EL (cell line): Measurements from ENCODE around the gene ACP6.
"Not testable (repeated sequence)": the region's sequence is repeated elsewhere in the genome, so short reads cannot be mapped to it uniquely, and the experiment has no call there.

ENCODE experiments used
- DNase-seq: peaks from one replicate; pipeline ENCODE4 v3.0.0-alpha.2; 2016

Gene ACP6

DNA sequence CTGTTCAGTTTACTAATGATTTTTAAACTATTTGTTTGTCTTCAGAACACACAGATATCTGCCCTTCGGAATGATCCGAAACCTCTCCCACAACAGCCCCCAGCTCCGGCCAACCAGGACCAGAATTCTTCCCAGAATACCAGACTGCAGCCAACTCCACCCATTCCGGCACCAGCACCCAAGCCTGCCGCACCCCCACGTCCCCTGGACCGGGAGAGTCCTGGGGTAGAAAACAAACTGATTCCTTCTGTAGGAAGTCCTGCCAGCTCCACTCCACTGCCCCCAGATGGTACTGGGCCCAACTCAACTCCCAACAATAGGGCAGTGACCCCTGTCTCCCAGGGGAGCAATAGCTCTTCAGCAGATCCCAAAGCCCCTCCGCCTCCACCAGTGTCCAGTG, 51.6 kb downstream of the ACP6 start:
- no peak for DNase-seq

DNA sequence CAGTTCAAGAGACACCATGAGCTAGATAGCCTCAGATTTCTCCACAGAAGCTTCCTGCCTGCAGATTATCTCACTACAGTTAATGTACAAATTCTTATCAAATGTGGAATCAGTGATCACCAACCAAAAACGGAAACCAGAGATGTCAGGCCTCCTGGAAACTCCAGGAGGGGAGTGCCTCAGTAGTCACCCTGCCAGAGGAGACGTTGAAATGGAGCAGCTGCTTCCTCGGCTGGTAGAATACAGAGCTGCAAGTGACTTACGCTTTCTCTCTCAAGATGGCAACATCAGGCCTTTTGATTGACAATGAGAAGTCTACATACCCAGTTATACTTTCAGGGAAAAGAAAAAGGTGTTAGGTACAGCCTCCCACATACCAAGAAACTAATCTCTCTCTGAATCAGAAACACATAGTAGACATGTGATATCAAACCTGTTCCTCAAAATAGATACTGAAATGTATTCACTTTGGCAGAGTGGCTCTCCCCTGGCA, 52.2 kb downstream of the ACP6 start:
- no peak for DNase-seq

DNA sequence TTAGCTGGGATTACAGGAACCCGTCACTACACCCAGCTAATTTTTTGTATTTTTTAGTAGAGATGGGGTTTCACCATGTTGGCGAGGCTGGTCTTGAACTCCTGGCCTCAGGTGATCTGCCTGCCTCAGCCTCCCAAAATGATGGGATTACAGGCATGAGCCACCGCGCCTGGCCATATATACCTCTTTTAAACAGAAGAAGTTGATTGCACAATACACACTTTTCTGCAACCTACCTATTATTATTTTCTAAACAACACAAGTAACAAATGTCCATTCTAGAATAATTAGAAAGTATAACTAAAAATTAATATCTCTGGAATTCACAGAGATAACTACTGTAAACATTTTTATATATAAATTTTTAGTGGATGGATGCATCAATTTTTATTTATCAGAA, 55.4 kb downstream of the ACP6 start:
- not testable (repeated sequence) for DNase-seq

DNA sequence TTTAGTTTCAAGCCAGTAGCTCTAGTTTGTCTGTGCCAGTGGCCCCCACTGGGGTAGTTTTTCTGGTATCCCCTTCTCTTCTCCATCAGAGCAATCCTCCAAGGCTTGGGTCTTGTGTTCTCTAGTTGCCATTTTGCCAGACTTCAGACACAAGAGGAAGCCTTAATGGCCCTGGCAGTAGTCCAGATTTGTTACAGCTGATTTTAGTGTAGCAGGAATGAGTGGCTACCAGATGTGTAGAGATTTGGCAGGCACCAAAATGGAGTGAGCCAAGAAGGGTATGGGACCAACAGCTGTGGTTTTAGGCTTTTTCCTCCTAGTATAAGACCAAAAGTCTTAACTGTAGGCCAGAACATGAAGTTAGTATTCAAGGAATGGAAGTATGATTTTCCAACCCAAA, 56.8 kb downstream of the ACP6 start:
- no peak for DNase-seq

DNA sequence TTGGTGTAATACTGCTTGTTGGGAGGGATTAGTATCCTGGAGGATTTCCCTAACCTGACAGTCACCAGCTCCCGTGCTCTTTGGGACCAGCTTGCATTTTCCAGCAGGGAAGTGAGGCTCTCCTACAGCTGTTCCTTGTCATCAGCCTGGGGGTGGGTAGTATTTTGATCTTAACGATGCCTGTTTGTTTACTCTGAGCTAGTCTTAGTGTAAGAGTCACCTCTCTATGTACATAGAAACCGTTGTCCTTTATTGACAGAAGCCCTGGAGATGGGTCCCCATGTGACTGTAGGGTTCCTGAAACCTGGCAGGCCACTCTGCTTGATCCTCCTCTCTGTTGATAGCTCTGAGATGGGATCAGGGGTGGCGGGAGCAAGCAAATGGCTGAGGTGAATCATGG, 58.0 kb downstream of the ACP6 start:
- DNase-seq: no peak

DNA sequence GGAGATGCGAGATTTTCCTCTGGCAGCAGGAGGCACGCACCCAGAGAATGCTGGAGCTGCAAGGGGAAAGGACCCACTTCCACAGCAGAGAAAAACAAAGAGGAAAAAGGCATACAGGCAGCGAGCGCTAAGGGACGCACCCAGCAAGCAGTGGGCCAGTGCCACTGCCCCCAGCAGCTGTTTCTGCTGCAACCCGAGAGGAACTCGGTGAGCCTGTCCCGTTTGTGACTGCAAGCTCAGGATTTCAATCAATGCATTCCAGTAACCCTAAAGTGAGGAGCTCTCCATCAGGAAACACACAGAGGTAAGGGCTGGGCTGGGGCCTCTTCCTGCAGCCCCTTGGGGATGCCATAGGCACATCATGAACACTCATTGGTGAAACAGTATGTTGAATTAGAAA, 58.7 kb downstream of the ACP6 start:
- DNase-seq: no peak

DNA sequence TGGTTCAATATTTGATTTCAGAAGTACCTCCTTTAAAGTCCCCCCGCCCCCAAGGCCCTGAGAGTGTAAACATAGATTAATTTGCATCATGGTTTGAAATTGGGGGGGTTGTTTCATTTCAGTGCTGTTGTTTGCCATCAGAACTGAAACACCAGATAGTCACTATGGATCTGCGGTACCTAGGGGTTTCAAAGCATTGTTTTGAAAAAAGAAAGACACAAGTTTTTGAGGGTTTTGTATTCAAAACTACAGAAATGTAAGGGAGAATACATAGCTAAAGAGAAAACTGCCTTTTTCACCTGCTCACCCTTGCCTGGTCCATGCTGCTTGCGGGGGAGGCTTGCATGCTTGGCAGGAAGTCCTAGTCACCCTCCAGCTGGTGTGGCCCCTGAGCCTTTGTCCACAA, 59.3 kb downstream of the ACP6 start:
- DNase-seq: no peak

DNA sequence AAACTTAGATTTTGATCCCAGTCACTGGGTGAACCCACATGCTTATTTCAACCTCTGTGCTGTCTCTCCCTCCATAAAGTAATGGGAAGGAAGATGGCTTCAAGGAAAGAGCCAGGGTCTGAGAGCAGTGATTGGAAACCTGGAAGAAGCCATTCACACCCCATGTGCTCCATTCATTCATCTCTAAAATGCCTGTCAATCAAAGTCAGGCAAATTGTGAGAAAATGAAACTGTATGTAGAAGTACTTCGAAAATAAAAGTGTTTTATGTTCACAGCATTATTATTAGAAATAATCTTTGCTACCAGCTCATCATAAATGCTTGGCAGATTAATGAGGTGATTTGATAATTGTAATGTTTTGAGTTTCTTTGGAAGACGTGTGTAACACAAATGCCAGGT, 61.0 kb downstream of the ACP6 start:
- no peak for DNase-seq

DNA sequence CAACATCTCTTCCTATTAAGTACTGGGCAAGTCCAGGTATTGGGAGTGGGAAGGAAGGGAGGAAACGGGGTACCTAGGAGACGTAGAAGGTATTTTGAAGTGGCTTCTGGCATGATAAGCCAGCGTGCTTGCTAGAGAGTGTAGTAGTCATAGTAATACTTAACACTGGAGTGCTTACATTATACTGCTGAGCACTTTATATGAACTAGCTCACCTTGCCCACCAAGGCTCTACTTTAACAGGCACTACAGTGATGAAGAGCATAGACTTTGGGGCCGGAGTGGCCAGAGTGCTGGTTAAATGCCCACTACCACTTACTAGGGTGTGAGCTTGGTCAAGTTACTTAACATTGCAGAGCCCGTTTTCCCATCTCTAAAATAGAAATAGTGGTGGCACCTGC, 61.7 kb downstream of the ACP6 start:
- no peak for DNase-seq

DNA sequence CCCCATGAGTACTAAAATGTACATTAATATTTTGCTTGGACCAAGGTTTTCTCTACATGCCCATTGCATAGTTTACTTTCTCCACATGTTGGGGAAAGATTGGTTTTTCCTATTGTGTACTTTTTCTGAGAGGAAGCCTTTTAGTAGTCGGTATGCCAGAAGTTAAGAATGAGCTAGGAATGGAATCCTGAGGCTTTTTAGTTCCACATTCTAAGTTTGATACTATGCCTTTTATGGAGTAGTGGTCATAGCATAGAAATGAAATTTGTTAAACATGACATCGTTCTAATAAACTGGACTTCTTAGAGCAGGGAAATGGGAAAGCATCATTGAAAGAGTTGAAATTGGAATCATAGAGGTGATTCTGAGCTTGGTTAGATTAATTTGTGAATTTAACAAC, 64.7 kb downstream of the ACP6 start:
- DNase-seq: no peak

DNA sequence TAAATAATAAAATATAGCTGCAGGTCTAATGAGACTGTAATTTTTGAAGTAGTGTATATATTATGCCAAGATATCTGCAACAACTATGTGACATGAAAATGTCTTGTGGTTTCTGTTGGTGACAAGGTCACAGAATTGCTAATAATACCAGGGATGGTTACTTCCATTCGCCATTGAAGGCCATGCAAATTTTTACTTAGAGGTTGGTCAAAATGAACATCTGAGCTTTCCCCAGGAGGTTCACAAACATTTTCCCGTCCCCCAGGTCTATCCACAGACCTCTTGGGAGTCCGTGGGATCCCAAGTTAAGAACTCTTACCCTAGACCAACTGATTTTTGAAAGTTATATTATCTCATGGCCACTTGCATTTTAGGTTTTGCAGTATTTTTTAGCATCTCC, 66.3 kb downstream of the ACP6 start:
- no peak for DNase-seq

DNA sequence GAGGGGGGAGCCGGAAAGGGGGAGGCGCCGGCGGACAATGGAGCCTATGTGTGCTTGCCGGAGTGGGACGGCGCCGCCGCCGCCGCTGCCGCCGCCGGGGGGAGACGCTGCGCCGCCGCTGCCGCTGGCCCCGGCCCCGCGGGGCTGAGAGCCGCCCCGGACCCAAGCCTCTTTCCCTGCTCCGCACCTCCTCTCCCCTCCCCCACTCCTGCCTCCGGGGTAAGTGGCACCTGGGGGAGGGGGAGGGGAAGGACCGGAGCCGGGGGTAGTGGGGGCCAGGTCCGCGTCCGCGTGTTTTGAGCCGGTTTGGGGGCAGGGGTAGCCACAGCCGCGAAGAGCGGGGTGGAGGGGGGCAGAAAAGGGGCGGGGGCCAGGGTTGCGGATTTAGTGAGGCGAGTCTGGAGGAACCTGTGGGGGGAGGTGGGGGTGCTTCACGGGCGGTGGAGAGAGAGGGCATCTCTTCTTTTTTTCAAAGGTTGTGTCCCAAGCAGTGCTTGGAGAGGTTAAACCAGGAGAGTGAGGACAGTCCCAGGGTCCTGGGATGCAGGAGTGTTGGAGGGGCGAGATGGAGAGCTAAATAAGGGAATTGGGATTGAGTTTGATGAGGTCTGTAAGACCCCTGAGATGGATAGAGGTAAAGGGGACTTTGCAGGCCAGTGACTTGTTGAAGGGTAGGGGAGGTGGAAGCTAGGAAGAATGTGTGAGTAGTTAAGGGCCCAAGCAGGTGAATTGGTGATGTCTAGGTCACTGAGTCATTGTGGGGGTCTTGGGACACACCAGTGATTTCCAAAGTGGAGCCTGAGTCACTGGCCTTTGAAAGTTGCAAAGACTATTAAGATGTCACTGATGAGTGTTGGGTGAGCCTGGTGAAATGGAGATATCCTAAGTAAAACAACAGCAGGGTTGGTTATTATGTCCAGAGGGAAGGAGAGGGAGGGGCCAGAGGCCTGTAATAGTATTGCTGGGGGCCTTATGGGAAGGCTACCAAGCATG, 69.9 kb downstream of the ACP6 start:
- DNase-seq: peak; percentile 47

DNA sequence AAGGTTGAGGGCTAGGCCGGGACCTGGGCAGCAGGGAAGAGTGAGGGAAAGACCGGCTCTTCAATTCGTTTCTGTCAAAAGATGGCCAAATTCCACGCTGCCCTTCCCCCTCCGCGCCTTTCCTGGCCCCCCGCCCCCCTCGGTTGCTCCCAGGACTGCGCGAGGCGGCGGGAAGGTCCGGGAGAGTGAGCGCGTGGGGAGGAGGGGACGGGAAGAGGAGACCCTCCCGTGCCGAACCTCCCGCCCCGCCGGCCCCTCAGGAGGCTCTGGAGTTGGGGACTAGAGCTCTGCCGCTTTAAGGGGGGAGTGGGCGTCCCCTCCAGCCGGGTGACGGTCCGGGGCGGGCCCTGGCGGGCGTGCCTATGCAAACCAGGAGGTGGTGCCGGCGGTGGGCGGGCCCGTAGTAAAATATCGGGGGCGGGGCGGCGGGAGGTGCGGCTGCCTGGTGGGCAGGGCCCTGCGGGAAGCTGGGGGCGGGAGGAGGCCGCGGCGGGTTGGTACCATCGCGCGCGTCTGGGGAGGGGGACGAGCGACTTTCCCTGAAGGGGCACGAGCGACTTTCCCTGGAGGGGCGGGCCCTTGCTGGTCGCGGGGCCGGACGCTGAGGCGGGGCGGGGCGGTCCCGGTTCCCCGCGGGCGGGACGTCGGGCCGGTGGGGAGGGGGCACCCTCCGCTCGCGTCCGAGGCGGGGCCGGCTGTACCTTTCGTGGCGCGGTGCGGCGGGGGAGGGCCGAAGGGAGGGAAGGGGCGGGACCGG, 70.8 kb downstream of the ACP6 start:
- DNase-seq: peak; percentile 93

DNA sequence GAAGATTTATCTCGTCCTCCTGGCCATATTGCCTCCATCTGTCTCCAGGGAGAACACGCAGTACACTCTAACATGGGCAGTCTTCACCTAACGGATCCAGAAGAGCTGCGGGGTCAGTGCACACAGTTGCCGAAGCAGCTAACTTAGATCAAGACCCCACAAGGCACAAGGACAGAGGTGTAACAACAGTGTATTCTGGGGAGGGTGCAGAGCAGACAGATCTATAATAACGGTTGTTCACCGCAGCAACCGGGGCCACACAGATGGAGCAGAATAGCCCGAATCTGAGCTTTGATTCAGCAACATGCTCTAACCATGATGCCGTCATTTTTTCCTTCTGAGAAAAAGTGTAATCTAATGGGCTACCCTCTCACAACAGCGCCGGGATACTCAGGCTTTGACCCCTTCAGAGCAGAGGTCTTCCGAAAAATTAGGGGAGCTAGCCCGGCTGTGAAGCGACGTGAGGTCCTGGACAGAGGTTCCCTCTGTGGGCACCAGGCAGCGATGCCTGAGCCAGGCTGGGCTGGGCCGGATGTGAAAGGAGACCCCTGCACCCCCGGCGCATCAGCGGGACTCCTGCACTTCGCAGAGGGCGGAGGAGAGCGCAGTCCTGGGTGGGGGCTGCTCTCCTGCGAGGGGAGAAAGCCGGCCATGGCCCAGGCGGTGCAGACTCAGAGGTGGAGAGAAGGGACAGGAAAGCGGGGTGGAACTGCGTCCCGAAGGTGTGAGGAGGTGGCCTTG, 71.5 kb downstream of the ACP6 start:
- peak; percentile 3 for DNase-seq

DNA sequence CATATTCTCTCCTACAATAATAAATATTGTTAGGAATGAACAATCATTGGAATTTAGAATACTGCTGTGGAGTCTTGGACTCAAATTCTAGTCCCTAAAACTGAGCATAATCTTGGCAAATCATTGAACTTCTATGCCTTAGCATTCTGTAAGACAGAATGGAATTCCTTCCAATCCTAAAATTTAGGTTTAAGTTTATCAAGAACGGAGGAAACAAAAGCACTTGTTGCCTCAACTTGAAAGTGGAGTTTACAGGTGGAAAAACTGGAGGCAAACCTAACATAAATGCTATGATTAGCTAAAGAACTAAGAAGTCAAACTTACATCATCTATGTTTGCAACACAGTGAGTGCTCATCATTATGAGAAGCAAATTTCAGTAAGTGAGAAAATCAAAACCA, 73.3 kb downstream of the ACP6 start:
- DNase-seq: no peak
